ENCODE results near the gene DPF1.

DPF1 gene

GRCh38 chr19:38224014-38224862 is at the start of gene DPF1 (continued):
- TF ChIP-seq ZNF362 (tag by site-specific recombination; IDR thresholded peaks at IDR 0.05) (no peak), ZBTB1 (tag by site-specific recombination; IDR thresholded peaks at IDR 0.05) (peak; percentile 61; the same call in 1 of the 2 replicates), ZNF138 (tag by site-specific recombination; IDR thresholded peaks at IDR 0.05; ENCODE audit: borderline replicate concordance) (no peak), ZNF24 (tag by site-specific recombination; IDR thresholded peaks at IDR 0.05) (peak; percentile 98), ZBTB20 (tag by site-specific recombination; IDR thresholded peaks at IDR 0.05) (peak; percentile 99), KLF17 (tag by site-specific recombination; IDR thresholded peaks at IDR 0.05) (peak; percentile 97), GLIS2 (tag by site-specific recombination; IDR thresholded peaks at IDR 0.05) (peak; percentile 100), ZNF292 (tag by site-specific recombination; IDR thresholded peaks at IDR 0.05; ENCODE audit: borderline replicate concordance, low read depth) (no peak), KLF16 (tag by site-specific recombination; IDR thresholded peaks at IDR 0.05) (peak; percentile 98), GFI1B (tag by site-specific recombination; IDR thresholded peaks at IDR 0.05) (peak; percentile 78; the same call in 1 of the 2 replicates), ZNF645 (tag by site-specific recombination; IDR thresholded peaks at IDR 0.05) (peak; percentile 93), YY1 (tag by site-specific recombination; IDR thresholded peaks at IDR 0.05) (peak; percentile 91; the same call in 1 of the 2 replicates), ZNF133 (tag by site-specific recombination; IDR thresholded peaks at IDR 0.05) (peak; percentile 57), BCL11B (tag by site-specific recombination; IDR thresholded peaks at IDR 0.05; ENCODE audit: low read depth) (peak; percentile 89), ZNF391 (tag by site-specific recombination; IDR thresholded peaks at IDR 0.05; ENCODE audit: borderline replicate concordance, low read depth) (peak; percentile 94), ZNF223 (tag by site-specific recombination; IDR thresholded peaks at IDR 0.05) (peak; percentile 95), ZSCAN4 (tag by site-specific recombination; IDR thresholded peaks at IDR 0.05) (peak; percentile 98), ZBTB48 (tag by site-specific recombination; IDR thresholded peaks at IDR 0.05) (peak; percentile 85), PRDM4 (tag by site-specific recombination; IDR thresholded peaks at IDR 0.05) (peak; percentile 73; the same call in 1 of the 2 replicates), ZNF624 (tag by site-specific recombination; IDR thresholded peaks at IDR 0.05) (no peak), ZNF10 (tag by site-specific recombination; IDR thresholded peaks at IDR 0.05) (peak; percentile 48; the same call in 1 of the 2 replicates), ZNF777 (tag by site-specific recombination; IDR thresholded peaks at IDR 0.05; ENCODE audit: borderline replicate concordance) (peak; percentile 99), ZBTB49 (tag by site-specific recombination; IDR thresholded peaks at IDR 0.05; ENCODE audit: low read depth) (no peak), ZNF600 (tag by site-specific recombination; IDR thresholded peaks at IDR 0.05) (peak; percentile 98), KLF9 (tag by site-specific recombination; IDR thresholded peaks at IDR 0.05; ENCODE audit: low read depth) (peak; percentile 94), ZFP69B (tag by site-specific recombination; IDR thresholded peaks at IDR 0.05) (peak; percentile 85; the same call in 1 of the 2 replicates), ZNF488 (tag by site-specific recombination; IDR thresholded peaks at IDR 0.05) (no peak), ZNF514 (tag by site-specific recombination; IDR thresholded peaks at IDR 0.05) (no peak), ZNF621 (tag by site-specific recombination; IDR thresholded peaks at IDR 0.05) (no peak), ZNF843 (tag by site-specific recombination; IDR thresholded peaks at IDR 0.05) (peak; percentile 87)

Data from HEK293 (cell line).